ENCODE data around the gene EIF2D. TPM values are rescaled to one million over a fixed set of nuclear protein-coding genes. Genes with fewer than 3 reads are reported as not detected.
"Not testable (repeated sequence)": the region's sequence is repeated elsewhere in the genome, so short reads cannot be mapped to it uniquely, and the experiment has no call there.

EIF2D gene
- total RNA-seq, 6 donors from 2014 or later = 32.6 to 84.9 (median 45.4) TPM

- ATAC-seq (ENCODE audit: low FRiP score in 2 of 2) (no peak), DNase-seq (no peak)
- no peaks in the 10 kb centered on the region for H3K27me3 ChIP-seq
Observed at GRCh38 chr1:206647224-206647623, 35.0 kb upstream of the EIF2D start.

GRCh38 chr1:206646504-206646903, 34.2 kb upstream of the EIF2D start:
- H3K4me1 ChIP-seq = peaks cover 0 to 9% (median 2%) of the 10 kb centered on the region in 4 donors
- no peak for ATAC-seq (ENCODE audit: low FRiP score in 2 of 2)
- peaks cover 0 to 22% (median 12%) of the 10 kb centered on the region in 4 donors for H3K36me3 ChIP-seq
- H3K27ac ChIP-seq = no peak overlapping the region
- TF ChIP-seq CTCF (IDR thresholded peaks at IDR 0.05) (no peak), POLR2A (IDR thresholded peaks at IDR 0.05) (no peak), EP300 (IDR thresholded peaks at IDR 0.05) (no peak), POLR2AphosphoS5 (IDR thresholded peaks at IDR 0.05) (no peak)
- H3K27me3 ChIP-seq = no peaks in the 10 kb centered on the region
- DNase-seq = no peak
- no peak overlapping the region for H3K4me3 ChIP-seq
- H3K9me3 ChIP-seq = no peaks in the 10 kb centered on the region
- WGBS, 2 donors = 77 to 100% methylated on average over 1 of the region's 1 CpG

More at GRCh38 chr1:206647224-206647623, 35.0 kb upstream of the EIF2D start:
- Histone ChIP-seq H3K27ac (no peak overlapping the region), H3K9me3 (no peaks in the 10 kb centered on the region), H3K4me1 (peaks cover 0 to 9% (median 2%) of the 10 kb centered on the region in 4 donors), H3K4me3 (no peak overlapping the region), H3K36me3 (peaks cover 0 to 25% (median 12%) of the 10 kb centered on the region in 4 donors)
- TF ChIP-seq EP300 (IDR thresholded peaks at IDR 0.05) (no peak), POLR2AphosphoS5 (IDR thresholded peaks at IDR 0.05) (no peak), CTCF (IDR thresholded peaks at IDR 0.05) (no peak), POLR2A (IDR thresholded peaks at IDR 0.05) (no peak)

- no peaks in the 10 kb centered on the region for H3K27me3 ChIP-seq
- ATAC-seq (ENCODE audit: low FRiP score in 2 of 2) (no peak), DNase-seq (no peak)
- 85 to 92% methylated on average over 3 of the region's 3 CpGs for WGBS, 2 donors
- H3K9me3 ChIP-seq = no peaks in the 10 kb centered on the region
- H3K27ac ChIP-seq = no peak overlapping the region
- TF ChIP-seq EP300 (IDR thresholded peaks at IDR 0.05) (no peak), CTCF (IDR thresholded peaks at IDR 0.05) (no peak)
- no peaks in the 10 kb centered on the region for H3K4me1 ChIP-seq
- peaks cover 0 to 10% (median 7%) of the 10 kb centered on the region in 4 donors for H3K36me3 ChIP-seq
- H3K4me3 ChIP-seq = no peak overlapping the region
Observed at GRCh38 chr1:206643118-206643698, 30.9 kb upstream of the EIF2D start.

GRCh38 chr1:206642074-206642473, 29.8 kb upstream of the EIF2D start:
- H3K27ac ChIP-seq; ATAC-seq (ENCODE audit: low FRiP score in 2 of 2); DNase-seq; H3K4me3 ChIP-seq; H3K27me3 ChIP-seq; H3K36me3 ChIP-seq; H3K9me3 ChIP-seq; H3K4me1 ChIP-seq: not testable (repeated sequence)
- WGBS, 2 donors = 59 to 61% methylated on average over 2 of the region's 2 CpGs

- Histone ChIP-seq H3K27me3 (no peaks in the 10 kb centered on the region), H3K4me3 (no peak overlapping the region), H3K9me3 (no peaks in the 10 kb centered on the region), H3K27ac (peak overlapping the region in 1 of 4 donors; percentile 30), H3K36me3 (no peaks in the 10 kb centered on the region), H3K4me1 (peaks cover 9 to 34% (median 20%) of the 10 kb centered on the region in 4 donors)
- ATAC-seq (ENCODE audit: low FRiP score in 2 of 2) = no peak
- TF ChIP-seq CTCF (IDR thresholded peaks at IDR 0.05) (no peak), EP300 (IDR thresholded peaks at IDR 0.05) (no peak), POLR2AphosphoS5 (IDR thresholded peaks at IDR 0.05) (no peak), POLR2A (IDR thresholded peaks at IDR 0.05) (no peak)
- no peak for DNase-seq
Observed at GRCh38 chr1:206637605-206638004, 25.3 kb upstream of the EIF2D start.

Measured in upper lobe of left lung (tissue), 6 donors.